GM12865 (cell line): ENCODE measurements around the gene PDE4D.

ENCODE experiments used
- DNase-seq: peaks from one replicate; pipeline ENCODE4 v3.0.0; 2010; ENCODE audit warnings: low read depth
- H3K4me3 ChIP-seq: 2 replicates; pipeline ENCODE4 v1.5.1; 2011; ENCODE audit warnings: mild to moderate bottlenecking, low read depth, low read length, control low read depth
- CTCF ChIP-seq: IDR thresholded peaks from 2 replicates; pipeline ENCODE4 v1.5.1; 2011; ENCODE audit warnings: low read length, control low read depth, low read depth, inconsistent platforms; ENCODE audit not compliant: insufficient read depth; ENCODE audit errors: missing control alignments

PDE4D gene

DNA sequence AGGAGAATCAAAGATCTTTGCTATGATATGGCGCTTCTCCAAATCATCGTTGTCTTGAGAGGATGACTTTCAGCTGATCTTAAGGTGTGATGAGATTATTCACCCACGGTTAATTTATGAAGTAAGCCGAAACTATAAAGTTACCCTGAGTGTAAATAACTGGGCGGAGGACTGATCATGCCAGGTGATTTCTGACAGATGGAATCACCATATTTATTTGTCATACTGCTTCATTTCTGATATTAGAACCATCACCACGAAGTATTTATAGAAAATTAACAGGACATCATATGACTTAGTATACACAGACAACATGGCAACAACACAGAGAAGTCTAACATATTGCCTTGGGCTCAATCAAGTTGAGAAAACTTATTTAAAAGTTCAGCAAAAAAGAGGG is 708.8 kb downstream of the PDE4D start:
- DNase-seq = no peak
- H3K4me3 ChIP-seq = no peak overlapping the region
- no peak for TF ChIP-seq CTCF

DNA sequence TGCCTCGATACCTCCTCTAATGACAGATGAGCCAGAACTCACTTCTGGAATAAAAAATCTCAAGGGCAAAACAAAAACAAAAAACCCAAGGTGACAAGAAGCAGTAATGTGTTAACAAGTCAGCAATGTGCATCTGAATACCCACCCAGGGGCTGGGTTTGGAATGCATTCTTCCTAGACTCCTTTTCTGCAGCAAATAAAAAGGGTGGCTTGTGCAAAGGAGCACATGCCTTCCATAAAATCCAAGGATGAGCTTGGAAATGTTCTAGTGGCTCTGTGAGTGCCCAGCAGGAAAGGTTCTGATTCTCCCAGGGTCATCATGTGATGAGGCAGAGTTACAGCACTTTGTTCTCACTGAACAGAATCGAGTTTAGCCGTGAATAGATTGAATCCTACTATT is 710.8 kb downstream of the PDE4D start:
- no peak for TF ChIP-seq CTCF
- no peak overlapping the region for H3K4me3 ChIP-seq
- DNase-seq = no peak

- TF ChIP-seq CTCF = no peak
- no peak overlapping the region for H3K4me3 ChIP-seq
- DNase-seq = peak; percentile 85
These were observed 713.0 kb downstream of the PDE4D start for GRCh38 chr5:59180515-59180914.

- no peak overlapping the region for H3K4me3 ChIP-seq
- no peak for DNase-seq
- no peak for TF ChIP-seq CTCF
These were observed 713.8 kb downstream of the PDE4D start for GRCh38 chr5:59179704-59180103.

GRCh38 chr5:59178482-59178881 is 715.0 kb downstream of the PDE4D start:
- TF ChIP-seq CTCF = no peak
- no peak overlapping the region for H3K4me3 ChIP-seq
- peak; percentile 20 for DNase-seq

DNA sequence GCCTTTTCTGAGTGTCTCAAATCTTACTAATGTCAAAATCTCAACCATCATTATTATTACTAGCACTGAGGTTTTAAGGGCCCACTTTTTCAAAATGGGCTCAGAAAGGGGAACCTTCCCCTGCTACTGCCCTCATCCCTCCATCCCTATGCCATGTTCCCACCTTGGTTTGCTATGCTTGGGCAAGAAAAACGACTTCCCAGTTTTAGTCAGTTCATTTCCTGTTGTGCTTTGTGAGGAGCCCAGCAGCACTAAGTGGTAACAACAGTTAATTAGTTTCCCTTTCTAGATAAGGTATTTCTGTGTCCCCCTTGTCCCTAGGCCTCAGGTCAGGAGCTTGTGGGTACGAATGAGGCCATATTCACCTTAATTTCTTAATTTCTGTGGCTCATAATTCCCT is 715.5 kb downstream of the PDE4D start:
- peak; percentile 55 for DNase-seq
- no peak overlapping the region for H3K4me3 ChIP-seq
- no peak for TF ChIP-seq CTCF

DNA sequence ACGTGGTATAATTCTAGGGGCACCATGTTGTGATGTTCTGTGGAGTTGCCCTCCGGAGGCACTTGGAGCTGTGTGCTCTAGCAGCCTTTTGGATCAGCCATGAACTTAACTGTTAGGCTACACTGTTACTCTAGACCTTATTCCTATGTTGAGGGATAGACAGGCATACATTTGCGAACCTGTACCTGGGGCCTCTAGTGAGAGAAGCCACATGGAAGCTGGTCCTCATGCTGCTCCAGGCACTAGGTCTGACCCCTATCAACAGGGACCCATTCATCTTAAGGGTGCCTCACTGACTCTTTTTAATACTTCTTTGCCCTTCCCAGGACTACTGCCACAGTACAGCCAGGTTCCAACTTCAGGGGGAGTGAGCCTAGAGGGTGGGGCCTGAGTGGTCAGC is 715.9 kb downstream of the PDE4D start:
- H3K4me3 ChIP-seq = no peak overlapping the region
- DNase-seq = no peak
- TF ChIP-seq CTCF = no peak
